K562 (cell line): Measurements from ENCODE around the gene MSGN1. TPM values are rescaled to one million over a fixed set of nuclear protein-coding genes. Genes with fewer than 3 reads are reported as not detected.

Source experiments
- ATAC-seq: fragments of 200-7000 bp; cut with Tn5 transposase; 3 replicates; pipeline ENCODE4 v1.9.1; 2020; ENCODE audit warnings: moderate library complexity
- BruUV-seq: library from RNA; stranded (reverse); fragments of 400-500 nt; replicated peaks from 2 replicates; lab custom pipeline; 2021; lab: Mats Ljungman, UMichigan
- CTCF ChIA-PET: fragments of 300-600 bp; formaldehyde crosslinking; extraction: SDS; loops from one replicate; lab custom pipeline; 2021; ENCODE audit warnings: low intra/inter-chr PET ratio; lab: Yijun Ruan, JAX
- POLR2A ChIA-PET: fragments of 300-600, 350-650 bp; sonication (Branson Sonifier 250); formaldehyde crosslinking; extraction: SDS; loops from one replicate; lab custom pipeline; 2021; ENCODE audit warnings: antibody characterized with exemption, inconsistent platforms; lab: Yijun Ruan, JAX
- DNase-seq, 4 experiments: peaks; one replicate each; pipeline versions ENCODE4 v3.0.0 to v3.0.0-alpha.2; 2011 to 2018; ENCODE audit warnings: low spot score in 3 of 4, mixed read lengths in 3 of 4; ENCODE audit errors: extremely low read depth in 1 of 4
- FAIRE-seq: peaks from 2 replicates; lab custom pipeline; 2011; peaks lifted over from hg19 to GRCh38; lab: Jason Lieb, UNC
- H2AFZ ChIP-seq: 2 replicates; pipeline ENCODE4 v1.6.0; 2011; ENCODE audit warnings: low read depth, low read length, control low read depth, inconsistent platforms
- H3K27ac ChIP-seq: fragments of 200-600 bp; 3 replicates; pipeline ENCODE4 v1.8.0; 2011; ENCODE audit warnings: low read depth, mild to moderate bottlenecking, control low read depth, inconsistent platforms, low read length, moderate library complexity, mixed read lengths; ENCODE audit errors: extremely low read depth
- H3K27me3 ChIP-seq, 2 experiments: fragments of 300-600 bp in 1 of 2; 2 replicates in 1 of 2; 3 replicates in 1 of 2; pipeline versions ENCODE4 v1.6.0 to v1.8.0; 2011; ENCODE audit warnings: inconsistent platforms in 2 of 2, low read length in 2 of 2, mild to moderate bottlenecking in 1 of 2, mixed read lengths in 1 of 2, moderate library complexity in 1 of 2; ENCODE audit not compliant: control insufficient read depth in 2 of 2, insufficient read depth in 2 of 2
- H3K36me3 ChIP-seq: fragments of 300-600 bp; 3 replicates; pipeline ENCODE4 v1.8.0; 2011; ENCODE audit warnings: mild to moderate bottlenecking, low read length, inconsistent platforms; ENCODE audit not compliant: control insufficient read depth, insufficient read depth
- H3K4me1 ChIP-seq, 2 experiments: fragments of 200-600 bp in 1 of 2; replicated peaks in 1 of 2; 2 replicates in 1 of 2; 3 replicates in 1 of 2; pipeline versions ENCODE4 v1.5.1 to v1.8.0; 2011; ENCODE audit warnings: inconsistent platforms in 2 of 2, low read length in 2 of 2, mild to moderate bottlenecking in 1 of 2, mixed read lengths in 1 of 2, moderate library complexity in 1 of 2; ENCODE audit not compliant: control insufficient read depth in 2 of 2, insufficient read depth in 2 of 2
- H3K4me2 ChIP-seq: 2 replicates; pipeline ENCODE4 v1.6.1; 2011; ENCODE audit warnings: low read length, control low read depth, inconsistent platforms, mixed read lengths; ENCODE audit not compliant: insufficient read depth
- H3K4me3 ChIP-seq: fragments of 200-600 bp; sonication (generic), shearing (Covaris generic); 2 replicates; pipeline ENCODE4 v1.5.1; 2016; ENCODE audit warnings: control low read depth, inconsistent platforms
- H3K79me2 ChIP-seq: fragments of 200-600 bp; 3 replicates; pipeline ENCODE4 v1.8.0; 2011; ENCODE audit warnings: low read length, inconsistent platforms; ENCODE audit not compliant: control insufficient read depth, insufficient read depth
- H3K9ac ChIP-seq, 2 experiments: 2 replicates each; pipeline versions ENCODE4 v1.6.0 to v1.6.1; 2011; ENCODE audit warnings: low read depth in 2 of 2, low read length in 2 of 2, control low read depth in 1 of 2, inconsistent platforms in 1 of 2, mild to moderate bottlenecking in 1 of 2, mixed read lengths in 1 of 2; ENCODE audit not compliant: insufficient read depth in 1 of 2
- H3K9me1 ChIP-seq: one replicate; pipeline ENCODE4 v1.6.0; 2011; ENCODE audit warnings: inconsistent platforms, mild to moderate bottlenecking, low read length, moderate library complexity; ENCODE audit not compliant: control insufficient read depth, insufficient read depth
- H3K9me3 ChIP-seq: replicated peaks from 2 replicates; pipeline ENCODE4 v1.5.1; 2011; ENCODE audit warnings: low read depth, low read length, inconsistent platforms; ENCODE audit not compliant: control insufficient read depth, insufficient read depth
- H4K20me1 ChIP-seq: replicated peaks from 2 replicates; pipeline ENCODE4 v1.6.1; 2011; ENCODE audit warnings: low read length, inconsistent platforms, mixed read lengths; ENCODE audit not compliant: control insufficient read depth, insufficient read depth
- ARNT ChIP-seq, 2 experiments: fragments of 450-650 bp; IDR thresholded peaks; 2 replicates each; pipeline ENCODE4 v1.6.1; 2016; ENCODE audit warnings: mild to moderate bottlenecking in 1 of 2
- BHLHE40 ChIP-seq: IDR thresholded peaks from 2 replicates; pipeline ENCODE4 v1.6.1; 2011; ENCODE audit warnings: low read length, improper control_type of control experiment
- C11orf30 ChIP-seq: fragments of 450-650 bp; IDR thresholded peaks from 2 replicates; pipeline ENCODE4 v1.6.1; 2016; ENCODE audit warnings: low read depth, mild to moderate bottlenecking
- CBFB ChIP-seq: sonication (generic); formaldehyde crosslinking; IDR thresholded peaks from 2 replicates; pipeline ENCODE4 v1.4.0; 2020; ENCODE audit warnings: mild to moderate bottlenecking, missing genetic modification reagents
- DPF2 ChIP-seq: fragments of 450-650 bp; IDR thresholded peaks from 2 replicates; pipeline ENCODE4 v1.6.1; 2016
- EGR1 ChIP-seq: fragments of 450-650 bp; conservative IDR thresholded peaks from 2 replicates; pipeline ENCODE4 v1.6.1; 2017; ENCODE audit warnings: mild to moderate bottlenecking
- ELF1 ChIP-seq: fragments of 200-800 bp; sonication (Bioruptor generic); IDR thresholded peaks from 2 replicates; pipeline ENCODE4 v1.6.1; 2016; ENCODE audit warnings: missing genetic modification characterization, missing compliant biosample characterization
- FIP1L1 ChIP-seq: fragments of 200-400 bp; formaldehyde crosslinking; IDR thresholded peaks from 2 replicates; pipeline ENCODE4 v1.6.1; 2018; ENCODE audit warnings: mild to moderate bottlenecking, low read depth, low read length; ENCODE audit not compliant: poor library complexity, severe bottlenecking
- FOS ChIP-seq: IDR thresholded peaks from 3 replicates; pipeline ENCODE4 v1.6.1; 2011; ENCODE audit not compliant: insufficient read length; ENCODE audit errors: extremely low read depth
- IRF1 ChIP-seq: sonication (generic); formaldehyde crosslinking; IDR thresholded peaks from 2 replicates; pipeline ENCODE4 v1.8.0; 2022; ENCODE audit warnings: missing genetic modification reagents, mild to moderate bottlenecking, borderline replicate concordance
- KAT2B ChIP-seq: IDR thresholded peaks from one replicate; pipeline ENCODE4 v1.6.1; 2012; ENCODE audit warnings: low read depth, mild to moderate bottlenecking, control low read depth, inconsistent platforms, low read length, moderate library complexity
- MAFG ChIP-seq: fragments of 450-650 bp; conservative IDR thresholded peaks from 2 replicates; pipeline ENCODE4 v1.6.1; 2016; ENCODE audit warnings: missing genetic modification characterization, missing compliant biosample characterization
- NFIC ChIP-seq: fragments of 450-650 bp; IDR thresholded peaks from 2 replicates; pipeline ENCODE4 v1.6.1; 2017; ENCODE audit warnings: mild to moderate bottlenecking, inconsistent platforms
- NR1H2 ChIP-seq: sonication (generic); formaldehyde crosslinking; IDR thresholded peaks from 2 replicates; pipeline ENCODE4 v1.4.0; 2020; ENCODE audit warnings: mild to moderate bottlenecking, missing genetic modification reagents
- OTX1 ChIP-seq: fragments of 450-650 bp; formaldehyde crosslinking; IDR thresholded peaks from 2 replicates; pipeline ENCODE4 v1.4.0; 2022; ENCODE audit warnings: mild to moderate bottlenecking
- POLR2H ChIP-seq: IDR thresholded peaks from 2 replicates; pipeline ENCODE4 v1.6.1; 2016; ENCODE audit warnings: missing genetic modification characterization, low read depth, mild to moderate bottlenecking, control low read depth, missing compliant biosample characterization, moderate library complexity
- STAT6 ChIP-seq: sonication (generic); formaldehyde crosslinking; IDR thresholded peaks from 2 replicates; pipeline ENCODE4 v1.8.1; 2023; ENCODE audit warnings: mild to moderate bottlenecking, missing genetic modification reagents
- ZMIZ1 ChIP-seq, 2 experiments: fragments of 150-350 bp in 1 of 2; IDR thresholded peaks; 2 replicates each; pipeline ENCODE4 v1.6.1; 2012 to 2016; ENCODE audit warnings: low read depth in 2 of 2, low read length in 2 of 2, mild to moderate bottlenecking in 1 of 2, moderate library complexity in 1 of 2
- WGBS: fragments of 100-300 bp; shearing (Covaris generic); methylation state at CpG from one replicate; pipeline ENCODE4 v1.1.6; 2016; ENCODE audit warnings: low coverage, mixed read lengths; ENCODE audit not compliant: insufficient coverage; ENCODE audit errors: missing lambda C conversion rate; 5-methylcytosine and 5-hydroxymethylcytosine counted together
- in situ Hi-C: fragments of 300-500 bp; cut with MboI; formaldehyde crosslinking; loops from 4 replicates; pipeline ENCODE4 v1.15.0; 2018; ENCODE audit warnings: inconsistent platforms, mixed read lengths
- intact Hi-C: fragments of 100-400 bp; cut with micrococcal nuclease; formaldehyde crosslinking; loops from 2 replicates; pipeline ENCODE4 v1.14.2; 2022
- polyA plus RNA-seq, 8 experiments: library from polyadenylated mRNA; depleted of rRNA in 4 of 8; stranded (reverse) in 5 of 8; unstranded in 3 of 8; fragments of >200 nt; fragmentation: Nextera tagmentation in 2 of 8; fragmentation: Illumina TruSeq in 1 of 8; extraction: Ambion mirVana in 2 of 8; extraction: Trizol in 1 of 8; gene quantifications; 2 replicates each; pipeline versions ENCODE4 v1.2.1 to v1.2.3, GENCODE V29; 2011 to 2014; ENCODE audit warnings: inconsistent platforms in 1 of 8, missing spikeins in 1 of 8
- total RNA-seq, 7 experiments: library from RNA; depleted of rRNA in 6 of 7; stranded (reverse); fragments of >200 nt in 6 of 7; fragmentation: Illumina TruSeq in 2 of 7; extraction: Trizol in 2 of 7; gene quantifications; 2 replicates each; pipeline versions ENCODE4 v1.2.1 to v1.2.3, GENCODE V29; 2011 to 2021; ENCODE audit warnings: low replicate concordance in 1 of 7

MSGN1 gene
- total and polyA plus RNA-seq, 9 of the 15 experiments (the other 6 are each of a cell fraction or from before 2014, with no cell fraction given), result not detected

GRCh38 chr2:17818235-17818815, 2.1 kb downstream of the MSGN1 start:
- intact Hi-C loops, result no loop called here
- in situ Hi-C loops, result no loop called here
- Histone ChIP-seq H3K27ac (no peak overlapping the region), H3K4me3 (no peak overlapping the region), H3K9me1 (no peaks in the 10 kb centered on the region), H3K36me3 (no peaks in the 10 kb centered on the region), H3K79me2 (no peaks in the 10 kb centered on the region), H3K9ac (no peak overlapping the region), H3K9me3 (no peaks in the 10 kb centered on the region), H4K20me1 (no peaks in the 10 kb centered on the region), H3K4me1 (no peaks in the 10 kb centered on the region), H3K4me2 (no peak overlapping the region), H3K27me3 (peaks cover 18 to 21% of the 10 kb centered on the region in 2 experiments; a peak in 4 of 5 replicates), H2AFZ (no peak overlapping the region)
- BruUV-seq, result no TSS peak
- no peak for DNase-seq
- FAIRE-seq, result no peak
- 0% methylated on average over 2 of the region's 2 CpGs for WGBS
- ChIA-PET CTCF (no interaction called here), POLR2A (interaction anchor here (1.2 kb wide), 1 partner anchor 52 kb away, joined by 3 read pairs; no protein-coding TSS in a partner anchor)
- no peak for ATAC-seq
- no peak for TF ChIP-seq DPF2
- no peak for TF ChIP-seq FIP1L1
- no peak for TF ChIP-seq STAT6 (CRISPR knock-in tag)
- no peak for TF ChIP-seq ARNT (IDR thresholded peaks at IDR 0.05)
- TF ChIP-seq ZMIZ1 (IDR thresholded peaks at IDR 0.05; ENCODE audit: low read depth in 2 of 2, low read length in 2 of 2), result no peak
- TF ChIP-seq IRF1 (CRISPR knock-in tag), result no peak
- no peak for TF ChIP-seq KAT2B
- no peak for TF ChIP-seq OTX1 (CRISPR knock-in tag)
- TF ChIP-seq ELF1, result no peak
- TF ChIP-seq MAFG (tag), result peak; percentile 39
- peak; percentile 41 for TF ChIP-seq C11orf30
- TF ChIP-seq NFIC, result no peak
- TF ChIP-seq CBFB (CRISPR knock-in tag), result no peak
- TF ChIP-seq BHLHE40, result no peak
- no peak for TF ChIP-seq FOS
- TF ChIP-seq EGR1, result no peak
- TF ChIP-seq POLR2H (tag), result no peak
- no peak for TF ChIP-seq NR1H2 (CRISPR knock-in tag)
